Measurements from ENCODE around the gene RAB3IL1.
A peak's percentile ranks its signal among the peaks of the same experiment; 100 is the strongest.

GRCh38 chr11:61890529-61891330, 26.6 kb downstream of the RAB3IL1 start:
- TF ChIP-seq CTCF (IDR thresholded peaks at IDR 0.05): peak in 2 of 6 experiments; percentile 3 to 16
- no peak for TF ChIP-seq POLR2A (IDR thresholded peaks at IDR 0.05)

Data from Peyer's patch (tissue), 4 donors.